Stimulated activated naive B cell treated with anti-CD40 and anti-IgM and Interleukin-4, amounts not matched to agents 10 μg/mL and 1 μg/mL and 100 μg/mL, for 72 hours (primary cell): ENCODE measurements around the gene SELENOS.
"Not testable (repeated sequence)": the region's sequence is repeated elsewhere in the genome, so short reads cannot be mapped to it uniquely, and the experiment has no call there.

Experiments
- ATAC-seq, 2 donors: fragments of 150-1000 bp; cut with Tn5 transposase; replicated peaks; 2 replicates each; pipeline ENCODE4 v1.10.0; 2021; ENCODE audit warnings: moderate library complexity in 1 of 2
- DNase-seq: peaks from one replicate; pipeline ENCODE4 v3.0.0; 2021
- H3K27ac Mint-ChIP-seq: one replicate; pipeline ENCODE4 v1.8.0; 2022; ENCODE audit warnings: mild to moderate bottlenecking, mixed read lengths
- H3K27me3 Mint-ChIP-seq, 2 donors: one replicate each; pipeline ENCODE4 v1.8.0; 2022; ENCODE audit warnings: mixed read lengths in 2 of 2
- H3K36me3 Mint-ChIP-seq, 2 donors: one replicate each; pipeline ENCODE4 v1.8.0; 2022; ENCODE audit warnings: mixed read lengths in 2 of 2, mild to moderate bottlenecking in 1 of 2
- H3K4me1 Mint-ChIP-seq, 2 donors: one replicate each; pipeline ENCODE4 v1.8.0; 2022; ENCODE audit warnings: mixed read lengths in 2 of 2, mild to moderate bottlenecking in 1 of 2
- H3K4me3 Mint-ChIP-seq, 2 donors: one replicate each; pipeline ENCODE4 v1.8.0; 2022; ENCODE audit warnings: mild to moderate bottlenecking in 2 of 2, mixed read lengths in 2 of 2, moderate library complexity in 1 of 2
- H3K9me3 Mint-ChIP-seq, 2 donors: one replicate each; pipeline ENCODE4 v1.8.0; 2022; ENCODE audit warnings: mixed read lengths in 2 of 2, mild to moderate bottlenecking in 1 of 2

SELENOS gene

DNA sequence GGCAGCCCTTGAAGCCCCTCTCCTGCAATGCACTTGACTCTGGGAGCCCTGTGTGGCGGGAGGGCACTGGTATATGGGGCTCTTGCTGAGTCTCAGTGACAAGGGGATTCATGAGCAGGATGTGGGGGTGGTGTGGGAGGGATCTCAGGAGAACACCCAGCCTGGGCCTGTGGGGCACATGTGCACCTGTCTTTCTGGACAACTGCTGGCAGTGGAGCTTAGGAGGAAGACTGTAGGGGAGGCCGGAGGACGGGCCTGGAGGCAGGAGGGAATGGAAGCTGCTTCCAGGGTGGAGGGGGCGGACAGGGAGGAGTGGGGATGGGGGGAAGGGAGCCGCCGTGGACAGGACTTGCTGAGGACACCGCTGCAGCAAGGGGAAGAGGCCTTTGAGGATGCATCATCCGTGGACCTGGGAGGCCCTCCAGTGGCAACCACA lies 28.6 kb upstream of the SELENOS start:
- no peaks in the 10 kb centered on the region for H3K36me3 Mint-ChIP-seq
- no peak for ATAC-seq
- H3K27me3 Mint-ChIP-seq: peaks cover 5 to 7% of the 10 kb centered on the region in 2 donors
- no peak overlapping the region for H3K27ac Mint-ChIP-seq
- no peak for DNase-seq
- no peak overlapping the region for H3K4me3 Mint-ChIP-seq
- H3K4me1 Mint-ChIP-seq: peaks cover 0 to 1% of the 10 kb centered on the region in 2 donors
- no peaks in the 10 kb centered on the region for H3K9me3 Mint-ChIP-seq

DNA sequence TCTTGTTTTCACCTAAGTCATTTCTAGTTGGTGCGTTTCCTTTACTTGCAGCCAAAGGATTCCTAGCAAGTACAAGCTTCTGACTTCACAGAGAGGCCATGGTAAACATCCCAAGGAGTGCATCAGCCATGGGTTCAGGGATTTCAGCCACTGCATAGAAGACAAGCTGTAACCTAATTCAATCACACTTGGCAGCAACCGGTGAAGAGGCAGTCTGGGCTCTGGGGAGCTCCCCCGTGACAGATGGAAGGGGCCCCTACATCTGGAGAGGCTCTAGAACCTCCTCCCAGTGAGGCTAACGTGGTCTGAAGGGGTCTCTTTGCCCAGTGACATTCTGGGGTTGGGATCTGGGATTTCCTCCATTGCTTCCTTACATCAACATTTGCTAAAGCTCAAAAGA lies 26.1 kb upstream of the SELENOS start:
- no peak overlapping the region for H3K4me3 Mint-ChIP-seq

DNA sequence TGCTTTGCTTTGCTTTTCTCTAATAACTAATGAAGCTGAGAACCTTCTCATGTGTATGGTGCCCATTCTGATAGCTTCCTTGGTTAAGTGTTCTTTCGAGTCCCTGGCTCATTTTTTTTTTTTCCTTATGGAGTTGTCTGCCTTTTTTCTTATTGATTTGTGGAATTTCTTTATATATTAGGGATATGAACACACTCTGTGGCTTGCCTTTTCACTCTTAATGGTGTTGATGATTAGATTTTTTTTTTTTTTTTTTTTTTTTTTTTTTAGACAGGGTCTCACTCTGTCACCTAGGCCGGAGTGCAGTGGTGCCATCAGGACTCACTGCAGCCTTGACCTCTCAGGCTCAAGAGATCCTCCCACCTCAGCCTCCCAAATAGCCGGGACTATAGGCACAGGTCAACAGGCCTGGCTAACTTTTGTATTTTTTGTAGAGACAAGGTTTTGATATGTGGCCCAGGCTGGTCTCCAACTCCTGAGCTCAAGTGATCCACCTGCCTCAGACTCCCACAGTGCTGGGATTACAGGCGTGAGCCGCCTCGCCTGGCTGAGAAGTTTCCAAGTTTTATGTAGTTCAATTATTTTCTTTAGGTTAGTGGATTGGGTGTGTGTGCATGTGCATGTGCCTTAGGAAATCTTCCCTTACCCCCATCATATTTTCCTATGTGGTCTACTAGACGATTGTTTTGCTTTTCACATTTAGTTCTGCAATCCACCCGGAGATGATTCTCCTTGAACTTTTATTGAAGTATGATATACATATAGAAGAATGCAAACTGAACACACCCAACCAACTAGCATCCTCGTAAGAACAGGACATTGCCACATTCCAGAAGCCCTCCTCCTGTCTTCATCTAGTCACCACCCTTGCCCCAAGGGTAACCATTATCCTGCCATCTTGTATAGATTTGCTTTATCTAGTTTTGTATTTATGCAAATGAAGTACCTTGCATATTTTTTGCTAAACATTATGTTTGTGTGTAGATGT lies 19.4 kb upstream of the SELENOS start:
- no peak overlapping the region for H3K27ac Mint-ChIP-seq
- no peaks in the 10 kb centered on the region for H3K9me3 Mint-ChIP-seq
- peak overlapping the region; percentile 91 to 98 for H3K4me3 Mint-ChIP-seq
- H3K27me3 Mint-ChIP-seq: no peaks in the 10 kb centered on the region
- H3K4me1 Mint-ChIP-seq: peaks cover 8 to 32% of the 10 kb centered on the region in 2 donors
- ATAC-seq (no peak), DNase-seq (no peak)
- H3K36me3 Mint-ChIP-seq: peaks cover 8 to 20% of the 10 kb centered on the region in 2 donors

More for the DNA sequence above, 26.1 kb upstream of the SELENOS start:
- peaks cover 0 to 7% of the 10 kb centered on the region in 2 donors for H3K27me3 Mint-ChIP-seq
- DNase-seq (no peak), ATAC-seq (no peak)
- H3K36me3 Mint-ChIP-seq: no peaks in the 10 kb centered on the region
- peaks cover 0 to 1% of the 10 kb centered on the region in 2 donors for H3K4me1 Mint-ChIP-seq
- no peaks in the 10 kb centered on the region for H3K9me3 Mint-ChIP-seq
- H3K27ac Mint-ChIP-seq: no peak overlapping the region

DNA sequence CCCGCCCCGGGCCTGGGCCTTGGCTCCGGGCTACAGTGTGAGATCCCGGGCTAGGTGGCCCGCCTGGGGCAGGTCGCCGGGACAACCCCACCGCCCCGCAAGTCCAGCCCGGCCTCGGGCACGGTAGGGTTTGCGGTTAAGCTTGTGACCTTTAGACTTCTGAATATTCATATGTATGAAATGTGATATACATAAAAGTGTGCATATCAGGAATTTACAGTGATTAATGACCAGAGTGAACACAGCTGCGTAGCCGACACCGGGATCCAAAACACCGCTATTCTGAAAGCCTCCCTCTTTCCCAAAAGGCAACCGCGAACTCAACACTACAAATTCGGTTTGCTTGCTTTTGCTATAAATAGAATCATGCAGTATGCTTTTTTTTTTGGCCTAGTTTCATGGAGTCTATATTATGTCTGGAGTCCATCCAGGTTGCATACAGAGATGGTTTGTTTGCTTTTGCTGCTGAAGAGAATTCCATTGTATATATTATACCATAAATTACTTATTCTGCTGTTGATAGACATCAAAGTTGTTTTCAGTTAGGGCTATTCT lies 18.4 kb upstream of the SELENOS start:
- Mint-ChIP-seq H3K4me3 (peak overlapping the region; percentile 91 to 98), H3K36me3 (peaks cover 8 to 24% of the 10 kb centered on the region in 2 donors), H3K27ac (peak overlapping the region; percentile 96), H3K27me3 (no peaks in the 10 kb centered on the region), H3K9me3 (no peaks in the 10 kb centered on the region), H3K4me1 (peaks cover 7 to 32% of the 10 kb centered on the region in 2 donors)
- no peak for ATAC-seq
- no peak for DNase-seq

DNA sequence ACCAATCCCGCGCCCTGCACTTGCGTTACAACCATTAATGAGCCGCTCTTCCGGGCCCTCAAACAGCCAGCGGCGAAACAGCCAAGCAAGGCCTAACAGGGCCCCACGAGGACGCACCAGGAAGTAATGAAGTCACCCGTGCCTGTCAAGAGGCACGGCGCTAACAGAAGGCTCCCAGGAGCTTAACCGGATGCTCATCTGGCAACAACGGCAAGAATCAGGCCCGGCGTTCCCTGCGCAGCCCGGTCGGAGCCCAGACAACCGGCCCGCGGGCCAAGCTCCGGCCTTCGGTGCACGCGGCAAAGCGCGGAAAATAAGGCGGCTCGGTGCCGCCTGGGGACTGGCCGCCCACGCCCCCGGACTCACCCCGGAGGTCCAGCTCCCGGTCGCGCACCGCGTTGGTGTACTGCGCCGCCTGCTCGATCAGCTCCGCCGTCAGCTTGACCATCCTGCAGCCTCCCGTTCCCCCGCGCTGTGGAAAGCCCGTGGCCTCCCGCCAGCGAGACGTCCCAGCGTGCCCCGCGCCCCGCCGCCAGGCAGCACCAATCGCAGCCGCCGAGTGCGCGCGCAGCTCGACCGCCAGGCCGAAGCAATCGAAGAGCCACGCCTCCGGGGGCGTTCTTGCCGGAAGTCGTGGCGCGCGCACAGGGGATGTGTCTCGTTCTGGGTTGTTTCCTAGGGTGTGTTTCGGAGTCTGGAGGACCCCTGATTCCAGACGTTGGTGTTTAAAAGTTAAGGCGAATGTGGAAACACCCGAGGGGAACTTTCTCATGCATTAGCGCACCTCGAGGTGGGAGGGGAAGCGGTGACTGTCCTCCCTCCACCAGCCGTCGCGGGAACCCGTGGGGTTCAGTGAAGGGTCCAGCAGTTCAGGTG lies 17.7 kb upstream of the SELENOS start, which contains the start of gene SNRPA1:
Gene SNRPA1 (minus strand): TSS at position 518 of the 876 bp plus-strand sequence. CDS start 70 bp downstream, at position 448.
- Mint-ChIP-seq H3K9me3 (no peaks in the 10 kb centered on the region), H3K27ac (peak within 1 kb of the TSS; percentile 96), H3K4me1 (peaks cover 9 to 32% of the 10 kb centered on the region in 2 donors), H3K27me3 (no peaks in the 10 kb centered on the region), H3K36me3 (peaks cover 10 to 30% of the 10 kb centered on the region in 2 donors), H3K4me3 (peak within 1 kb of the TSS; percentile 91 to 98)
- peak; percentile 82 to 87 for ATAC-seq
- DNase-seq: peak; percentile 95

DNA sequence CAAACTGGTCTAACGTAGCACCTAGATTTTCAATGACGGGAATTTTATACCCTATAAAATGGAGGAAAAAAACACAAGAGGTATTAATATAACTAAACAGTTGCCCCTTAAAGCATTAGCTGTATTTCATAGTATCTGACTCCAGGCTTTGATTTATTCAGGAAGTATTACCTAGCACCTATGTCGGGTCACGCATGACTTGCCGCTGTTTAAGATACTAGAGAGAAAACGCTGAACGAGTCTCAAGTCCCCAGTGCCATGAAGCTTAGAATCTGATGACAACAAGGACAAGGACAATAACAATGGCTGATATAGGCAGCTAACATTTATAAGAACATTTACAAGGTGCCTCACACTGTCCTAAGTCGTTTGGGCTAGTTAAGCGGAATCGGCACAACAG lies 15.8 kb upstream of the SELENOS start:
- peaks cover 20 to 47% of the 10 kb centered on the region in 2 donors for H3K36me3 Mint-ChIP-seq
- H3K4me1 Mint-ChIP-seq: peaks cover 14 to 43% of the 10 kb centered on the region in 2 donors
- H3K4me3 Mint-ChIP-seq: peak overlapping the region; percentile 91 to 98

DNA sequence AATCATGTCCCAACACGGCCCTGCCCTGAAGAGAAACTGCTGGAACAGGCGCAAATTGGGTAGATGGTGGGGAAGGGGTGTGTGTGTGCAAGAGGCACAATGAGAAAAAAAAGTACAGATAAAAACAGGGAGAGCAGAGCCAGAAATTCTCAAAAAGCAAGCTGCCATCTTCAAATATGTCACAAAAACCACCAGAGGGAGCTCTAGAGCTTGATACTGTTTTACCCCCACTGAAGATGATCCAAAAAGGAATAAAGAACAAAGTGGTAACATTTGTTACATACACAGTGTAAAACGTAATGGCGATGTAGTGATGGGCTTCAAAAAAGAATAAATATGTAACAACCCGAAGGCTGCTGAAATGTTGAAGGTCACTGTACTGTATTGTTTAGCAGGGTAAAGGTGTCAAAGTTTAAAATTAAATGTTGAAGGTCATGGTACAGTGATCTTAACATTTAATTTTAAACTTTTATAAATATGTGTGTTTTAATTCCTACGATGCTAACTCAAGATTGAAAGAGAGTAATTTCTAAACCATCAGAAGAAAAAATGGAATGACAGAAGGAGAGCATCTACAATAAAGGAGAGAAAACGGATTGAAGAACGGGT lies 11.7 kb upstream of the SELENOS start:
- H3K4me3 Mint-ChIP-seq: no peak overlapping the region

More for the DNA sequence above, 15.8 kb upstream of the SELENOS start:
- Mint-ChIP-seq H3K9me3 (no peaks in the 10 kb centered on the region), H3K27me3 (no peaks in the 10 kb centered on the region), H3K27ac (peak overlapping the region; percentile 96)
- DNase-seq (no peak), ATAC-seq (no peak)

DNA sequence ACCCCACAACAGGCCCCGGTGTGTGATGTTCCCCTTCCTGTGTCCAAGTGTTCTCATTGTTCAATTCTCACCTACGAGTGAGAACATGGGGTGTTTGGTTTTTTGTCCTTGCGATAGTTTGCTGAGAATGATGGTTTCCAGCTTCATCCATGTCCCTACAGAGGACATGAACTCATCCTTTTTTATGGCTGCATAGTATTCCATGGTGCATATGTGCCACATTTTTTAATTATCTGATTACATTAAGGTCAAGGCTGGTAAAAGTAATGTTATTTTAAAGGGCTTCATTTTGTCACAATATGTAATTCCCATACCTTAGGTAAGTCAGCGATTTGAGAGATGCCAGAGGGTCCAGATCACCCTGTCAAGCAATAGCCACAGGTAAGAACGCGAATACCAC lies 10.1 kb upstream of the SELENOS start:
- not testable (repeated sequence) for DNase-seq, H3K9me3 Mint-ChIP-seq, H3K4me3 Mint-ChIP-seq, ATAC-seq, H3K27ac Mint-ChIP-seq, H3K27me3 Mint-ChIP-seq
- peaks cover 8 to 18% of the 10 kb centered on the region in 2 donors for H3K4me1 Mint-ChIP-seq
- peaks cover 31 to 55% of the 10 kb centered on the region in 2 donors for H3K36me3 Mint-ChIP-seq

More for the DNA sequence above, 11.7 kb upstream of the SELENOS start:
- ATAC-seq: peak; percentile 43 to 50
- Mint-ChIP-seq H3K4me1 (peaks cover 14 to 32% of the 10 kb centered on the region in 2 donors), H3K36me3 (peaks cover 30 to 53% of the 10 kb centered on the region in 2 donors), H3K27me3 (no peaks in the 10 kb centered on the region), H3K9me3 (no peaks in the 10 kb centered on the region), H3K27ac (no peak overlapping the region)
- DNase-seq: no peak

DNA sequence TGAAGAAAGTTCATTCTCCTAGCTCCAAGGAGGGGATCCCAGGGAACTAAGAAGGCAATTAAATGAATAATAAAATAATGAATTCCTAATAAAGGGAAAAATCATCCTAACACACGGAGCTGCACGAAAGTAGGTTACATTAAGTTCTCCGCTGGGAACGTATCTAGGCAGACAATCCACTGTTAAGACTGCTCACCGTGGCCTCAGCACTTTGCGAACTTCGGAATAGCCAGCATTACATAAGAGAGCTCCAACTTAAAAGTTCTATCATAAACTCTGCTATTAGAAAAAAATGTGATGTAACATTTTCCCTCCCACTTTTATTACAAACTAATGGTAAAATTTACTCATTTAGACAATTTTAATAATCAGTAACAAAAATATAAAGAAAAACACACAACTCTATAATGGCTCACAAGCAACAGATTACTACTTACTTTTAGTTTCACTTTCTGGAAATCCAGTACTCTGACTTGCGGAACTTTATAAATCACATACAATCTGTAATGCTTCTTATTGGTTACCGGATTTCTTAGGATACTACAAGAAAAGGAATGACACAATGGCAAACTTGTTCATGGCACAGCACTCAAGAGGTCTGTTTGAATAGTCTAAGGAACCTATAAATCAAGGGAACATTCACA lies 9.3 kb upstream of the SELENOS start:
- Mint-ChIP-seq H3K27me3 (no peaks in the 10 kb centered on the region), H3K4me1 (peaks cover 8 to 14% of the 10 kb centered on the region in 2 donors), H3K4me3 (no peak overlapping the region), H3K36me3 (peaks cover 33 to 63% of the 10 kb centered on the region in 2 donors), H3K27ac (no peak overlapping the region), H3K9me3 (no peaks in the 10 kb centered on the region)
- ATAC-seq (no peak), DNase-seq (no peak)

DNA sequence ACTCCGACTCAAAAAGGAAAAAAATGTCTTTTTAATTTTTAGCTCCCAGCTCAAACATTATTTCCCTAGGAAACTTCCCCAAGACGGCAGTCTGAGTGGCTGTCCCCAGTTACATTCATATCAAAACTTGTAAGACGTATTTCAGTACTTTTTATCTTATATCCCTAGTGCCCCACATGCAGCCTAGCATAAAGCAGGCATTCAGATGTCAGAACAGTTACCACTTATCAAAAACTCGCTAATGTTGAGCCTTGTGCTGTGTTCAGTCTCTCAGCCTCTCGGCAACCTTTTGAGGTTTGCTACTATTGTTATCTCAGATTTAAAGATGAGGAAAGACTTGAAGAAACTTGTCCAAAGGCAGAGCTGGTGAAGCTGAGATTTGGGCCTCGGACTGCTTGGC lies 6.6 kb upstream of the SELENOS start:
- Mint-ChIP-seq H3K9me3 (no peaks in the 10 kb centered on the region), H3K27me3 (no peaks in the 10 kb centered on the region), H3K4me1 (peaks cover 4 to 11% of the 10 kb centered on the region in 2 donors), H3K27ac (no peak overlapping the region), H3K36me3 (peaks cover 36 to 59% of the 10 kb centered on the region in 2 donors), H3K4me3 (no peak overlapping the region)
- DNase-seq: no peak
- ATAC-seq: no peak

DNA sequence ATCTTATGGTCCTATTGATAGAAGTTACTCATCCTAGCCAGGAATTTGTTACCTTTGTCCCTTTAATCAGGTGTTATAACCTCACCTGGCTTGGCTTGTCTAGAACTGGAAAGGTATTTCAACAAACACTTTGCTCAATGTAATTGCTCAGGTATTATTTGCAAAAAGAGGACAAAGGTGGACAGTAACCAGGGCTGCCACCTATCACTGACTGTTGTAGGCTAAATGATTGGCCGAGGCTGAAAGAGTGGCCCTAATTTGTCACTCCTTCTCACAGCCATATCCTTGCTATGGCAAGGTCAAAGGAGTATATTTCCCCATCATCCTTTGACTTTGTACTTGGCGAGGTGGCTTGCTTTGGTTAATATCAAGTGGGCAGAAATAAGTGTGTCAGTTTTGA lies 2.7 kb upstream of the SELENOS start:
- Mint-ChIP-seq H3K9me3 (no peaks in the 10 kb centered on the region), H3K27ac (no peak overlapping the region), H3K27me3 (no peaks in the 10 kb centered on the region), H3K4me1 (peaks cover 6 to 15% of the 10 kb centered on the region in 2 donors), H3K4me3 (no peak overlapping the region), H3K36me3 (peaks cover 19 to 42% of the 10 kb centered on the region in 2 donors)
- no peak for DNase-seq
- no peak for ATAC-seq

DNA sequence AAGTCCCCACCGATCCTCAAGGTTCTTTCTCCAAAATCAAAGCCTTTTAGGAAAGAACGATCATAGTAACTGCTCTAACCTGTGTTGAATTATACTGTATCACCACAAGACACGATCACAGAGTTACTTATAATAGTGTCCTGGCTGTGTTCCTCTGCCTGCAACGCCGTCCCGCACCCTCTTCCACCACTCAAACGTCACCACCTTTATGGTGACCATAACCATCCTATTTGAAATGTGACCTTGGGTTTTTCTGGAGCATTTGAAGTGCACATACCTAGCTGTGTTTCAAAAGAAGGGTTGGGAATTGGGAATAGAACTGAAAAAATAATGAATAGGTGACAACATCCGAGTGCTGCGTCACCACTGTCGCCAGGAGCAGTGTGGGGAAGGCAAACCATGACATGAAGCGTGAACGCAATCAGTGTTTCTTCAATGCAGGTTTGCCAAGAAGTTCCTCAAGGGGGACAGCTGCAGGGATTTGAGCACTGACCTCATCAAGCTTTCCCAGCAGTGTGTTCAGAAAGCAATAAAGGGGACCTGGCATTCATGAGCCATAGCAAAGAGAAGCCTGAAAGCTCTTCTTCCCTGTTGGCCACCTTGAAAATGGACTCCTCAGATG lies 769 bp upstream of the SELENOS start:
- DNase-seq (no peak), ATAC-seq (no peak)
- H3K4me3 Mint-ChIP-seq: peak overlapping the region; percentile 94 to 98
- peaks cover 22 to 46% of the 10 kb centered on the region in 2 donors for H3K36me3 Mint-ChIP-seq
- H3K4me1 Mint-ChIP-seq: peaks cover 6 to 15% of the 10 kb centered on the region in 2 donors
- no peaks in the 10 kb centered on the region for H3K27me3 Mint-ChIP-seq
- no peaks in the 10 kb centered on the region for H3K9me3 Mint-ChIP-seq
- peak overlapping the region; percentile 37 for H3K27ac Mint-ChIP-seq
